ENCODE measurements around the gene PRRC1. TPM values are rescaled to one million over a fixed set of nuclear protein-coding genes. Genes with fewer than 3 reads are reported as not detected.

PRRC1 gene
- total RNA-seq, 1 donor from 2014 or later, result 39.5 TPM

GRCh38 chr5:127574852-127575679 lies 57.6 kb downstream of the PRRC1 start:
- H3K4me1 ChIP-seq, result no peaks in the 10 kb centered on the region
- H3K27me3 ChIP-seq, result no peaks in the 10 kb centered on the region
- no peak overlapping the region for H3K4me3 ChIP-seq
- H3K27ac ChIP-seq, result no peak overlapping the region
- intact Hi-C loops (cut with DNase I), result no loop called here
- DNase-seq (ENCODE audit: low spot score in 2 of 2), result no peak
- TF ChIP-seq, protein P1, sequence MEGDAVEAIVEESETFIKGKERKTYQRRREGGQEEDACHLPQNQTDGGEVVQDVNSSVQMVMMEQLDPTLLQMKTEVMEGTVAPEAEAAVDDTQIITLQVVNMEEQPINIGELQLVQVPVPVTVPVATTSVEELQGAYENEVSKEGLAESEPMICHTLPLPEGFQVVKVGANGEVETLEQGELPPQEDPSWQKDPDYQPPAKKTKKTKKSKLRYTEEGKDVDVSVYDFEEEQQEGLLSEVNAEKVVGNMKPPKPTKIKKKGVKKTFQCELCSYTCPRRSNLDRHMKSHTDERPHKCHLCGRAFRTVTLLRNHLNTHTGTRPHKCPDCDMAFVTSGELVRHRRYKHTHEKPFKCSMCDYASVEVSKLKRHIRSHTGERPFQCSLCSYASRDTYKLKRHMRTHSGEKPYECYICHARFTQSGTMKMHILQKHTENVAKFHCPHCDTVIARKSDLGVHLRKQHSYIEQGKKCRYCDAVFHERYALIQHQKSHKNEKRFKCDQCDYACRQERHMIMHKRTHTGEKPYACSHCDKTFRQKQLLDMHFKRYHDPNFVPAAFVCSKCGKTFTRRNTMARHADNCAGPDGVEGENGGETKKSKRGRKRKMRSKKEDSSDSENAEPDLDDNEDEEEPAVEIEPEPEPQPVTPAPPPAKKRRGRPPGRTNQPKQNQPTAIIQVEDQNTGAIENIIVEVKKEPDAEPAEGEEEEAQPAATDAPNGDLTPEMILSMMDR (IDR thresholded peaks at IDR 0.05), result no peak
- H3K9me3 ChIP-seq, result peaks cover 0 to 19% of the 10 kb centered on the region in 2 donors
- no peaks in the 10 kb centered on the region for H3K36me3 ChIP-seq

- no peak for DNase-seq (ENCODE audit: low spot score in 2 of 2)
- intact Hi-C loops (cut with DNase I), result no loop called here
Observed at GRCh38 chr5:127577458-127577857, 60.0 kb downstream of the PRRC1 start.

DNA sequence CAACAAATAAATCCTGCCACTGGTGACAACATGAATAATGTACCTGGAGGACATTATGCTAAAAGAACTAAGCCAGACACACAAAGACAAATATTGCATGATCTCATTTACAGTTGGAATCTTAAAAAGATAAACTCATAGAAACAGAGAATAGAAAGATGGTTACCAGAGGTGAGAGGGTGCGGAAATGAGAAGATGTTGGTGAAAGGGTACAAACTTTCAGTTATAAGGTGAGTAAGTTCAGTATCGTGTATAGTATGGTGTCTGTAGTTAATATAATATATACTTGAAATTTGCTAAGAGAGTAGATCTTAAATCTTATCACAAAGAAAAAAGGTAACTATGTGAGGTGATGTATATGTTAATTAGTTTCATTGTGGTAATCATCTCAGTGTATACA lies 63.3 kb downstream of the PRRC1 start:
- no peak for DNase-seq (ENCODE audit: low spot score in 2 of 2)
- intact Hi-C loops (cut with DNase I), result no loop called here
- H3K9me3 ChIP-seq, result peaks cover 0 to 5% of the 10 kb centered on the region in 2 donors

More at GRCh38 chr5:127577458-127577857, 60.0 kb downstream of the PRRC1 start:
- H3K27me3 ChIP-seq, result no peaks in the 10 kb centered on the region
- H3K36me3 ChIP-seq, result no peaks in the 10 kb centered on the region
- no peak overlapping the region for H3K4me3 ChIP-seq
- H3K9me3 ChIP-seq, result peaks cover 0 to 19% of the 10 kb centered on the region in 2 donors
- H3K27ac ChIP-seq, result no peak overlapping the region
- TF ChIP-seq, protein P1 (IDR thresholded peaks at IDR 0.05), result no peak
- H3K4me1 ChIP-seq, result no peaks in the 10 kb centered on the region

GRCh38 chr5:127581450-127581849 lies 64.0 kb downstream of the PRRC1 start:
- no peaks in the 10 kb centered on the region for H3K4me1 ChIP-seq
- H3K27ac ChIP-seq, result no peak overlapping the region
- no peak overlapping the region for H3K4me3 ChIP-seq
- TF ChIP-seq, protein P1 (IDR thresholded peaks at IDR 0.05), result no peak
- no peaks in the 10 kb centered on the region for H3K9me3 ChIP-seq
- intact Hi-C loops (cut with DNase I), result no loop called here
- no peaks in the 10 kb centered on the region for H3K36me3 ChIP-seq
- H3K27me3 ChIP-seq, result no peaks in the 10 kb centered on the region
- no peak for DNase-seq (ENCODE audit: low spot score in 2 of 2)

More for the DNA sequence above, 63.3 kb downstream of the PRRC1 start:
- Histone ChIP-seq H3K4me3 (no peak overlapping the region), H3K27ac (no peak overlapping the region), H3K36me3 (no peaks in the 10 kb centered on the region), H3K27me3 (no peaks in the 10 kb centered on the region), H3K4me1 (no peaks in the 10 kb centered on the region)
- TF ChIP-seq, protein P1 (IDR thresholded peaks at IDR 0.05), result no peak

- Histone ChIP-seq H3K4me3 (no peak overlapping the region), H3K27ac (no peak overlapping the region), H3K9me3 (no peaks in the 10 kb centered on the region), H3K36me3 (no peaks in the 10 kb centered on the region), H3K4me1 (no peaks in the 10 kb centered on the region), H3K27me3 (no peaks in the 10 kb centered on the region)
- intact Hi-C loops (cut with DNase I), result no loop called here
- TF ChIP-seq, protein P1 (IDR thresholded peaks at IDR 0.05), result no peak
- no peak for DNase-seq (ENCODE audit: low spot score in 2 of 2)
Observed at GRCh38 chr5:127582773-127583370, 65.4 kb downstream of the PRRC1 start.
